ENCODE data around the gene USH2A.

DNA sequence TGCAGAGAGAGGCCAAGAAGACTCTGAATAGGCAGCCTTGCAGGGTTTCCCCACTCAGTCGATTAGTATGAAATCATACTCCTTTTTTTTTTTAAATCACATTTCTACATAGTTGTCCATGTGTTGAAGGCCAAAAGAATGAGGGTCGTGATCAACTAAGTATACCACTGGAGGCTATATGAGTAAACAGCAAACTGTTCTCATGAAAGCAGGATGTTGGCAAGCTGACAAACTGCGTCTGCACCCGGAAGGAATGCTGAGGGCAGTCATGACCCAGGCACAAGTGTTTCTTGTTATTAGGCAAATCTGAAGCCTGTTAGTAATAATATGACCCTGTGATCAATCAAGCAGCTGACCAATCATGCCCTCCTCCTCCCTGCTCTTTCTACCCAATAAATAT lies 213.2 kb downstream of the USH2A start:
- TF ChIP-seq CEBPB (IDR thresholded peaks at IDR 0.05), result no peak
- TF ChIP-seq NFIC (IDR thresholded peaks at IDR 0.05), result no peak
- no peak for TF ChIP-seq ZBTB7A (IDR thresholded peaks at IDR 0.05; ENCODE audit: low read depth)
- no peak for TF ChIP-seq REST (IDR thresholded peaks at IDR 0.05; ENCODE audit: low read depth)
- TF ChIP-seq, protein P1, sequence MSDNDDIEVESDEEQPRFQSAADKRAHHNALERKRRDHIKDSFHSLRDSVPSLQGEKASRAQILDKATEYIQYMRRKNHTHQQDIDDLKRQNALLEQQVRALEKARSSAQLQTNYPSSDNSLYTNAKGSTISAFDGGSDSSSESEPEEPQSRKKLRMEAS (IDR thresholded peaks at IDR 0.05), result no peak
- TF ChIP-seq TCF12 (IDR thresholded peaks at IDR 0.05; ENCODE audit: low read depth), result no peak
- TF ChIP-seq FOXM1 (IDR thresholded peaks at IDR 0.05; ENCODE audit: borderline replicate concordance, low read depth), result no peak
- no peak for TF ChIP-seq RAD21 (IDR thresholded peaks at IDR 0.05; ENCODE audit: low read depth)
- TF ChIP-seq EP300 (IDR thresholded peaks at IDR 0.05; ENCODE audit: borderline replicate concordance), result no peak
- TF ChIP-seq TAF1 (IDR thresholded peaks at IDR 0.05; ENCODE audit: low read depth), result no peak
- no peak for TF ChIP-seq YY1 (IDR thresholded peaks at IDR 0.05; ENCODE audit: low read depth)
- TF ChIP-seq TEAD4 (IDR thresholded peaks at IDR 0.05), result no peak
